Activated naive CD8-positive, alpha-beta T cell treated with anti-CD3 and anti-CD28 coated beads, Interleukin-2, amount 50 U/mL, for 24 hours (primary cell): Measurements from ENCODE around the gene TSPAN6.

ENCODE experiments used
- ATAC-seq: fragments of 150-1000 bp; cut with Tn5 transposase; one replicate; pipeline ENCODE4 v1.10.0; 2021
- DNase-seq: peaks from one replicate; pipeline ENCODE4 v3.0.0; 2021
- H3K27ac Mint-ChIP-seq: one replicate; pipeline ENCODE4 v1.8.0; 2021; ENCODE audit warnings: mild to moderate bottlenecking, mixed read lengths
- H3K27me3 Mint-ChIP-seq: one replicate; pipeline ENCODE4 v1.8.0; 2021; ENCODE audit warnings: mixed read lengths
- H3K36me3 Mint-ChIP-seq: one replicate; pipeline ENCODE4 v1.8.0; 2021; ENCODE audit warnings: low read depth, mixed read lengths
- H3K4me1 Mint-ChIP-seq: one replicate; pipeline ENCODE4 v1.8.0; 2021; ENCODE audit warnings: mixed read lengths
- H3K4me3 Mint-ChIP-seq: one replicate; pipeline ENCODE4 v1.8.0; 2021; ENCODE audit warnings: mild to moderate bottlenecking, moderate library complexity, mixed read lengths
- H3K9me3 Mint-ChIP-seq: one replicate; pipeline ENCODE4 v1.8.0; 2021; ENCODE audit warnings: mixed read lengths

TSPAN6 gene, protein sequence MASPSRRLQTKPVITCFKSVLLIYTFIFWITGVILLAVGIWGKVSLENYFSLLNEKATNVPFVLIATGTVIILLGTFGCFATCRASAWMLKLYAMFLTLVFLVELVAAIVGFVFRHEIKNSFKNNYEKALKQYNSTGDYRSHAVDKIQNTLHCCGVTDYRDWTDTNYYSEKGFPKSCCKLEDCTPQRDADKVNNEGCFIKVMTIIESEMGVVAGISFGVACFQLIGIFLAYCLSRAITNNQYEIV

DNA sequence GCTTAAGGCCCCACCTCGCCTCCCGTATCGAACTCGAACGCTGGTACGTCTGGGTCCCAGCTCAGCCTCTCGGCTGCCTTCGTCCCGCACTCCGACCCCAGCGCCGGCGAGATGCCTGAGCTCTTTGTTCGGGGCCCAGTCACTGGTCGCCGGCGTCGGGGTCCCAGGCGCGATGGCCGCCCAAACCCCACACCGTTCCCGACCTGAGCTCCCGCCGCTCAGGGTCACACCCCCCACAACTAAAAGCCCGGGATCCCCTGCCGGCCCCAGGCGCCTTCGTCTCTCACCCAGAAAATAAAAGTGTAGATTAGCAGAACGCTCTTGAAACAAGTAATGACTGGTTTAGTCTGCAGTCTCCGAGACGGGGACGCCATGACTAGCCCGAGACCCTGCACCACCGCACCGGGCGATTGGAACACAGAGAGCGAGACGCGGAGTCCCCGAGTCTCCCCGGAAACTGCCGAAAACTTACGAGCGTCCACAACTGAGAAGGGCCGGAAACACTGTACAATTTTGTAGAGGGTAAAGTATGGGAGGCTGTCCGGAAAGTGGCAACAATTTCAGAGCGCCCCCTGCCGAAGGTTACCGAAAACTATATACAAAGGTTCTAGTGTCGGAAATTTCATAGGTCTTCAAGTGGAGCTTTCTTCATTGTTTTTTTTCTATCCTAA lies at the start of gene TSPAN6:
Gene TSPAN6, minus strand, starts transcription at position 486 of the 671 bp plus-strand sequence. Its CDS starts 112 bp downstream, at position 374.
- peak; percentile 71 for DNase-seq
- peak; percentile 97 for ATAC-seq
- Mint-ChIP-seq H3K4me1 (peaks cover 7% of the 10 kb centered on the region), H3K9me3 (no peaks in the 10 kb centered on the region), H3K27me3 (peaks cover 16% of the 10 kb centered on the region), H3K27ac (peak within 1 kb of the TSS; percentile 74), H3K36me3 (no peaks in the 10 kb centered on the region), H3K4me3 (peak within 1 kb of the TSS; percentile 81)

GRCh38 chrX:100685997-100686305 lies 49.3 kb upstream of the TSPAN6 start:
- Mint-ChIP-seq H3K9me3 (no peaks in the 10 kb centered on the region), H3K27me3 (no peaks in the 10 kb centered on the region), H3K27ac (no peak overlapping the region), H3K4me1 (peaks cover 24% of the 10 kb centered on the region), H3K4me3 (no peak overlapping the region), H3K36me3 (no peaks in the 10 kb centered on the region)
- DNase-seq (no peak), ATAC-seq (no peak)

DNA sequence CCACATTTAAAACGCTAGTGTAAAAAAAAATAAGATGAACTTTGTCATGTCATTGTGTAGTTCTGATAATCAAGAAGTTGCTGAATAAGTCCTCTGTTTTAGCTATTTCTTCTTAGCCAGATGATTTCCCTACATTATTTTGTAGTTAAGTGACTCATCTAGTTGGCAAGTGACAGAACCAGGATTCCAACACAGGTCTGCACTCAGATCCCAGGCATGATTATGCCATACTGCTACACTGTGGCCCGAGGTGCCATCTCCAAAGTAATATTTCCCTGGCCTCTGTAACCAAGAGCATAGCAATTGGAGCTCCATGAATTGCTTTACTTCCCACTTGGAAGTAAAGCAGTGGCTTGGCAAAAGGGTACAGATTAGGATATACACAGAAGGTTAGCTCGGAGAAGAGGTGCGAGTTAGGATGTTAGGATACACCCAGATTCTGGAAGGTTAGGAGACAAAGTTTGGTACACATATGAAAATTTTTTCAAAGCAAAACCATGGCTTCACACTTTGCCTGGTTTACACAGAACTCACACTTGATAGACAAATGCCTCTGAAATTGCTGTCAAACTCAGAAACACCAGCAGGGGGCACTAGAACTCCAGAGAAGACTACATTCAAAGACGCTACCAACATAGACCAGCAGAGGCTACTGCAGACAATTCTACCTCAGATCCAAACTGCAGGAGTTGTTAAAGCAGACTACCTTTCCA lies 48.8 kb upstream of the TSPAN6 start:
- peak; percentile 61 for DNase-seq
- no peaks in the 10 kb centered on the region for H3K36me3 Mint-ChIP-seq
- no peak overlapping the region for H3K27ac Mint-ChIP-seq
- peak; percentile 65 for ATAC-seq
- H3K9me3 Mint-ChIP-seq = no peaks in the 10 kb centered on the region
- no peak overlapping the region for H3K4me3 Mint-ChIP-seq
- H3K4me1 Mint-ChIP-seq = peaks cover 24% of the 10 kb centered on the region
- no peaks in the 10 kb centered on the region for H3K27me3 Mint-ChIP-seq

- Mint-ChIP-seq H3K36me3 (no peaks in the 10 kb centered on the region), H3K27ac (no peak overlapping the region), H3K9me3 (no peaks in the 10 kb centered on the region), H3K27me3 (peaks cover 4% of the 10 kb centered on the region), H3K4me1 (peaks cover 23% of the 10 kb centered on the region), H3K4me3 (no peak overlapping the region)
- DNase-seq (no peak), ATAC-seq (no peak)
Measured at GRCh38 chrX:100682939-100683338, 46.3 kb upstream of the TSPAN6 start.

DNA sequence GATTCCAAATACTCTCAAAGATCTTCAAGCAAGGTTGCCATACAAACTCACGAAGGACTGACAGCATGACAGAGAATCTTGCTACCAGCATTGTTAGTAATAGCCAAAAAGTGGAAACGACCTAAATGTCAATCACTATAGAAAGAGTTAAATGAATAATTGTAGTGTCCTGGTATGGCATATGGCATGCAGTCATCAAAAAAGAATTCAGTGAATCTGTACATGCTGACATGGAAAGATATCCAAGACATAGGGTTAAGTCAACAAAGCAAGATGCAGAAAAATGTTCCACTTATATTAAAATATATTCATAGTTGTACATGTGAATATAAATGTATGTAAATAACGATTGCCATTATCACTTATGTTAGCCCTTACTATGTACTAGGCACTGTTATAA lies 45.0 kb upstream of the TSPAN6 start:
- peaks cover 4% of the 10 kb centered on the region for H3K27me3 Mint-ChIP-seq

DNA sequence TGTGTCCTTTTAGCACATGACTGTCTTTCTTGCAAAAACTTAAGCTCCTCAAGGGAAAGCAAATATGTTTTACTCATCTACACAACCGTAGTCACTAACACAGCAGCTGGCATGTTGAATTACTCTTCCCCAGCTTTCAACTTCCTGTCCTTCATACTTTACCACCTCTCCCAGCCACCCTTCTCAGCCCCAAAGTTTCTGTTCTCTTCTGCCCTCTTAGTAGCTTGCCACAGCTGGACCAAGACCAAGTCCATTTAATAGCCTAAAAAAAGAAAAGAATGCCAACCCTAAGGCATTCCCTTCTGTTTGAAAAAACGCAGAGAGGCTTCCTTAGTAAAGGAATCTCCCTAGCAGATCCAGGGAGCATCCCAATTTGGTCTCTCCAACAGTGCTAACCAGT lies 44.1 kb upstream of the TSPAN6 start:
- Mint-ChIP-seq H3K27ac (no peak overlapping the region), H3K4me3 (no peak overlapping the region), H3K36me3 (no peaks in the 10 kb centered on the region), H3K9me3 (no peaks in the 10 kb centered on the region), H3K4me1 (peaks cover 3% of the 10 kb centered on the region), H3K27me3 (peaks cover 4% of the 10 kb centered on the region)
- no peak for DNase-seq
- ATAC-seq = no peak

More for the DNA sequence above, 45.0 kb upstream of the TSPAN6 start:
- H3K9me3 Mint-ChIP-seq = no peaks in the 10 kb centered on the region
- H3K27ac Mint-ChIP-seq = no peak overlapping the region
- ATAC-seq (no peak), DNase-seq (no peak)
- no peak overlapping the region for H3K4me3 Mint-ChIP-seq
- H3K4me1 Mint-ChIP-seq = peaks cover 9% of the 10 kb centered on the region
- H3K36me3 Mint-ChIP-seq = no peaks in the 10 kb centered on the region

- no peak for DNase-seq
- Mint-ChIP-seq H3K9me3 (no peaks in the 10 kb centered on the region), H3K36me3 (no peaks in the 10 kb centered on the region), H3K4me3 (no peak overlapping the region), H3K27me3 (peaks cover 4% of the 10 kb centered on the region), H3K27ac (no peak overlapping the region), H3K4me1 (peaks cover 6% of the 10 kb centered on the region)
- ATAC-seq = no peak
Measured at GRCh38 chrX:100677611-100678181, 41.1 kb upstream of the TSPAN6 start.

DNA sequence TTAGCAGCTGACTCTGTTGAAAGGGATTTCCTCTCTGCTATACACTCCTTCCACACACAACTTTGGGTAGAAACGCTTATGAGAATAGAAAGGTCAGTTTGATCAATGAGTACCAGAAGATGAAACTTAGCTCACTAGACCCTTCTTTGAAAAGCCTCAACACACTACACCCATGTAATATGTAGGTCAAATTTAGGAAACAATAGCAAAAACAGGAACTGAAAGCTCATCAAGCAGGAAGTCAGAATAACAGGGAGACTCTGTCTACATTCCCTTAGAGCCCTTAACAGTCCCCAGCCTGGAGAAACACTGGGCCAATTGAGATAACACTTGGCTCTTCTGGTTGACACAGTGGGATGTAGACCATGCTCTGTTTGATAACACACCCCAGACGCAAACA lies 38.1 kb upstream of the TSPAN6 start:
- no peak overlapping the region for H3K27ac Mint-ChIP-seq
- ATAC-seq (no peak), DNase-seq (no peak)
- no peak overlapping the region for H3K4me3 Mint-ChIP-seq
- peaks cover 1% of the 10 kb centered on the region for H3K27me3 Mint-ChIP-seq
- H3K4me1 Mint-ChIP-seq = peaks cover 6% of the 10 kb centered on the region
- no peaks in the 10 kb centered on the region for H3K36me3 Mint-ChIP-seq
- no peaks in the 10 kb centered on the region for H3K9me3 Mint-ChIP-seq

DNA sequence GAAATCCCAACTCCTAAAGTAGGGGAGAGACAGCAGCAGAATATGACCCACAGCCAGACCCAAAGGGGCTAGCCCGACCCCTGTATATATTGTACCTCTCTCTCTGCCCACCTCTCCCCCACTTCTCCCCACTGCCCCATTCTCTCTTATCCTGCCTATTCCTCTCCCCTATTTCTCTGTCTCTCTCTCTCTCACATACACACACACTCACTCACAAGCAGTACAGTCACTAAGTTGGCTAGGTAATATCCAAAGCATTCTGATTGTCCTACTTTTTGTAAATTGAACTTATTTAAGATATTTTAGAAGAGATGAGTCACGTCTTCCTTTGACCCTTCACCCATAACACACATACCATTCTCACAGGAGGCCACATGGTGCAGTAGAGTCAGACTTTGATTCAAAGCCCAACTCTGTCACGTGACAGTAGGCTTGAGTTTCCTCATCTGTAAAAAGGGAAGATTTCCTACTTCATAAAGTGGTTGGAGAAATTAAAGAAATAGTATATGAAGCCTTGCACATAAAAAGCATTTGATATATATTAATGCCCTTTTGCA lies 36.9 kb upstream of the TSPAN6 start:
- Mint-ChIP-seq H3K9me3 (no peaks in the 10 kb centered on the region), H3K4me1 (peaks cover 6% of the 10 kb centered on the region), H3K4me3 (no peak overlapping the region), H3K36me3 (no peaks in the 10 kb centered on the region), H3K27me3 (no peaks in the 10 kb centered on the region), H3K27ac (no peak overlapping the region)
- no peak for ATAC-seq
- no peak for DNase-seq

- no peak overlapping the region for H3K27ac Mint-ChIP-seq
- no peak for ATAC-seq
Measured at GRCh38 chrX:100672966-100673365, 36.4 kb upstream of the TSPAN6 start.

GRCh38 chrX:100663642-100664041 lies 27.0 kb upstream of the TSPAN6 start:
- no peak for ATAC-seq
- H3K27me3 Mint-ChIP-seq = peaks cover 2% of the 10 kb centered on the region
- H3K27ac Mint-ChIP-seq = no peak overlapping the region
- no peaks in the 10 kb centered on the region for H3K4me1 Mint-ChIP-seq
- no peak overlapping the region for H3K4me3 Mint-ChIP-seq
- no peaks in the 10 kb centered on the region for H3K9me3 Mint-ChIP-seq
- H3K36me3 Mint-ChIP-seq = no peaks in the 10 kb centered on the region
- DNase-seq = no peak

More at GRCh38 chrX:100672966-100673365, 36.4 kb upstream of the TSPAN6 start:
- no peaks in the 10 kb centered on the region for H3K36me3 Mint-ChIP-seq
- DNase-seq = no peak
- H3K9me3 Mint-ChIP-seq = no peaks in the 10 kb centered on the region
- H3K4me3 Mint-ChIP-seq = no peak overlapping the region
- no peaks in the 10 kb centered on the region for H3K27me3 Mint-ChIP-seq
- peaks cover 5% of the 10 kb centered on the region for H3K4me1 Mint-ChIP-seq

DNA sequence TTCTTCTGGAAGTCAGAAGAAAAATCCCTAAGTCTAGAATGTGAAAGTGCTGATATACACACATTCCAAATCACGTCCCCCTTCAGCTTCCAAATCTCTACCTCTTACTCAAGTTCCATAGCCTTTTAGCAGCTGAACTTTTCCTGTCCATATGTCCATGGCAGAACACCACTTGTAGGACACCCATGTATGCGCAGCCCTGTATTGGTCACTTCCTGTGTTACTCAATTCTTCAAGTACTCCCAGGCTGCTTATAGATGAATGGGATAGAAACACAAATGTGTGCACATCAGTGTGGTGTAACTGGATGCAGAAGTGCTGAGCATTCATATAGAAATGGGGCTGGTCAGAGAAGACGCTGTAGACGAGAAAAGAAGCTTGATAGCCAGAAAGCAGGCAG lies 26.2 kb upstream of the TSPAN6 start:
- H3K27me3 Mint-ChIP-seq = peaks cover 2% of the 10 kb centered on the region
- no peaks in the 10 kb centered on the region for H3K4me1 Mint-ChIP-seq
- no peaks in the 10 kb centered on the region for H3K36me3 Mint-ChIP-seq
- ATAC-seq (no peak), DNase-seq (no peak)
- no peaks in the 10 kb centered on the region for H3K9me3 Mint-ChIP-seq
- no peak overlapping the region for H3K4me3 Mint-ChIP-seq
- no peak overlapping the region for H3K27ac Mint-ChIP-seq

DNA sequence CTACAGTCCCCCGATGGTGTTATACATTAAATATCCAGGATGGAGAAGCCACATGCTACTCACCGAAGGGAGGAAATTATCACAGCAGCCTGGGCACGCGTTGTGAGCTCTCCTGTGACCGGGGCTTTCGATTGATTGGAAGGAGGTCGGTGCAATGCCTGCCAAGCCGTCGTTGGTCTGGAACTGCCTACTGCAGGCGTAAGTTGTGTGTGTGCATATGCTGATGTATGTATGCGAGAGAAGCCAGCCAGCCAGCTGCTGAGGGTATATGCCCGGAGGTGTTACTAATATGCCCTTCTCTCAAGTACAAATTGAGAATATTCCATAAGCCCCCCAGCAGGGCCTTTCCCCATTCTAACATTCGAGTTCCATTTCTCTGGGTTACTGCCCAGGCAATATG lies 25.6 kb upstream of the TSPAN6 start:
- Mint-ChIP-seq H3K27me3 (peaks cover 2% of the 10 kb centered on the region), H3K4me1 (no peaks in the 10 kb centered on the region), H3K36me3 (no peaks in the 10 kb centered on the region), H3K4me3 (no peak overlapping the region), H3K9me3 (no peaks in the 10 kb centered on the region), H3K27ac (no peak overlapping the region)
- DNase-seq (no peak), ATAC-seq (no peak)

- Mint-ChIP-seq H3K27me3 (peaks cover 2% of the 10 kb centered on the region), H3K9me3 (no peaks in the 10 kb centered on the region)
- ATAC-seq = no peak
Measured at GRCh38 chrX:100659431-100660137, 23.0 kb upstream of the TSPAN6 start.

More at GRCh38 chrX:100659431-100660137, 23.0 kb upstream of the TSPAN6 start:
- DNase-seq = no peak
- H3K4me3 Mint-ChIP-seq = no peak overlapping the region
- no peaks in the 10 kb centered on the region for H3K4me1 Mint-ChIP-seq
- no peaks in the 10 kb centered on the region for H3K36me3 Mint-ChIP-seq
- H3K27ac Mint-ChIP-seq = no peak overlapping the region
